Endothelial cell (in vitro differentiated cells): ENCODE results near the gene GPR150. TPM values are rescaled to one million over a fixed set of nuclear protein-coding genes. Genes with fewer than 3 reads are reported as not detected.

ENCODE experiments used
- DNase-seq: peaks from one replicate; pipeline ENCODE4 v3.0.0; 2021; ENCODE audit warnings: low spot score
- H3K27ac Mint-ChIP-seq: one replicate; pipeline ENCODE4 v1.8.0; 2021; ENCODE audit warnings: mixed read lengths, inconsistent platforms; ENCODE audit not compliant: unreplicated experiment
- H3K27me3 Mint-ChIP-seq: one replicate; pipeline ENCODE4 v1.8.0; 2021; ENCODE audit warnings: mild to moderate bottlenecking, moderate library complexity, mixed read lengths, inconsistent platforms; ENCODE audit not compliant: unreplicated experiment
- H3K36me3 Mint-ChIP-seq: one replicate; pipeline ENCODE4 v1.8.0; 2021; ENCODE audit warnings: mild to moderate bottlenecking, low read depth, mixed read lengths, inconsistent platforms; ENCODE audit not compliant: unreplicated experiment
- H3K4me1 Mint-ChIP-seq: one replicate; pipeline ENCODE4 v1.8.0; 2021; ENCODE audit warnings: mild to moderate bottlenecking, mixed read lengths, inconsistent platforms; ENCODE audit not compliant: unreplicated experiment
- H3K4me3 Mint-ChIP-seq: one replicate; pipeline ENCODE4 v1.8.0; 2021; ENCODE audit warnings: mild to moderate bottlenecking, mixed read lengths, inconsistent platforms; ENCODE audit not compliant: unreplicated experiment
- H3K9me3 Mint-ChIP-seq: one replicate; pipeline ENCODE4 v1.8.0; 2021; ENCODE audit warnings: mixed read lengths, inconsistent platforms; ENCODE audit not compliant: unreplicated experiment
- total RNA-seq: library from RNA; stranded (reverse); fragmentation: NEBNext Ultra II Directional; extraction: Animal tissue kit (Norgen Biotek cat#: 25700); gene quantifications from one replicate; pipeline ENCODE4 v1.2.1, GENCODE V29; 2021; ENCODE audit not compliant: unreplicated experiment
- TF ChIP-seq, protein P1 (sequence below): fragments of 200-600 bp; sonication (generic); IDR thresholded peaks from one replicate; pipeline ENCODE4 v1.5.0; 2021; ENCODE audit warnings: antibody characterized with exemption; ENCODE audit not compliant: unreplicated experiment

Gene GPR150
- total RNA-seq, 1 donor from 2014 or later: not detected

DNA sequence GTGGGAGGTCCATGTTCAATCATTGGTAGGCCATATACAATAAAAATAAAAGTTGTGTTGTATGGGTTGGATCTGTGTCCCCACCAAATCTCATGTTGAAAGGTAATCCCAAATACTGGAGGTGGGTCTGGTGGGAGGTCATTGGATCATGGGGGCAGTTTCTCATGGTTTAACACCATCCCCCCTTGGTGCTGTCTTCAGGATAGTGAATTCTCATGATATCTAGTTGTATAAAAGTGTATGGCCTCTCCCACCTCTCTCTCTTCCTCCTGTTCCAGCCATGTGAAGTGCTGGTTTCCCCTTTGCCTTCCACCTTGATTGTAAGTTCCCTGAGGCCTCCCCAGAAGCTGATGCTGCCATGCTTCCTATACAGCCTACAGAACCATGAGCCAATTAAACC, 47.8 kb downstream of the GPR150 start:
- TF ChIP-seq, protein P1, sequence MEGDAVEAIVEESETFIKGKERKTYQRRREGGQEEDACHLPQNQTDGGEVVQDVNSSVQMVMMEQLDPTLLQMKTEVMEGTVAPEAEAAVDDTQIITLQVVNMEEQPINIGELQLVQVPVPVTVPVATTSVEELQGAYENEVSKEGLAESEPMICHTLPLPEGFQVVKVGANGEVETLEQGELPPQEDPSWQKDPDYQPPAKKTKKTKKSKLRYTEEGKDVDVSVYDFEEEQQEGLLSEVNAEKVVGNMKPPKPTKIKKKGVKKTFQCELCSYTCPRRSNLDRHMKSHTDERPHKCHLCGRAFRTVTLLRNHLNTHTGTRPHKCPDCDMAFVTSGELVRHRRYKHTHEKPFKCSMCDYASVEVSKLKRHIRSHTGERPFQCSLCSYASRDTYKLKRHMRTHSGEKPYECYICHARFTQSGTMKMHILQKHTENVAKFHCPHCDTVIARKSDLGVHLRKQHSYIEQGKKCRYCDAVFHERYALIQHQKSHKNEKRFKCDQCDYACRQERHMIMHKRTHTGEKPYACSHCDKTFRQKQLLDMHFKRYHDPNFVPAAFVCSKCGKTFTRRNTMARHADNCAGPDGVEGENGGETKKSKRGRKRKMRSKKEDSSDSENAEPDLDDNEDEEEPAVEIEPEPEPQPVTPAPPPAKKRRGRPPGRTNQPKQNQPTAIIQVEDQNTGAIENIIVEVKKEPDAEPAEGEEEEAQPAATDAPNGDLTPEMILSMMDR: no peak
- H3K36me3 Mint-ChIP-seq: no peaks in the 10 kb centered on the region
- H3K27ac Mint-ChIP-seq: no peak overlapping the region

DNA sequence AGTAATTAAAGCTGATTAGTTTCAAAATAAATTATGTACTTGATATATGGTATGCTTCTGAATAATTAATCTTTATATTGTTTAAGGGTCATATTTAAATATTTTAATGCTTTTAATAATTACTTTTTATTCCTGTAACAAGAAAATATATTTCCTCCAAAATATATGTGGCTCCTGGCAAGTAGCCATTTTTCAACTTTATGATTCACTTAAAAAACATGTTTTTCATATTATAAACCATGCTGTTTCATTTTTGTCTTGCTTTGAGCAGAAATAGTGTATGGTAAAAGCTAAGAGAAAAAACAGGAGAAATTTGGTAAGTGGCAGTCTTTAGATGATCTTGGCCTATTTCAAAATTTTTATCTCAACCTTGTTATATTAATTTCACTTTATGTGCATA, 48.3 kb downstream of the GPR150 start:
- Mint-ChIP-seq H3K27ac (no peak overlapping the region), H3K4me3 (no peak overlapping the region), H3K36me3 (no peaks in the 10 kb centered on the region), H3K4me1 (peaks cover 34% of the 10 kb centered on the region), H3K9me3 (no peaks in the 10 kb centered on the region), H3K27me3 (peaks cover 6% of the 10 kb centered on the region)
- TF ChIP-seq, protein P1: no peak
- no peak for DNase-seq

More for the DNA sequence above, 47.8 kb downstream of the GPR150 start:
- Mint-ChIP-seq H3K9me3 (no peaks in the 10 kb centered on the region), H3K4me3 (no peak overlapping the region), H3K27me3 (peaks cover 6% of the 10 kb centered on the region), H3K4me1 (peaks cover 28% of the 10 kb centered on the region)
- no peak for DNase-seq

DNA sequence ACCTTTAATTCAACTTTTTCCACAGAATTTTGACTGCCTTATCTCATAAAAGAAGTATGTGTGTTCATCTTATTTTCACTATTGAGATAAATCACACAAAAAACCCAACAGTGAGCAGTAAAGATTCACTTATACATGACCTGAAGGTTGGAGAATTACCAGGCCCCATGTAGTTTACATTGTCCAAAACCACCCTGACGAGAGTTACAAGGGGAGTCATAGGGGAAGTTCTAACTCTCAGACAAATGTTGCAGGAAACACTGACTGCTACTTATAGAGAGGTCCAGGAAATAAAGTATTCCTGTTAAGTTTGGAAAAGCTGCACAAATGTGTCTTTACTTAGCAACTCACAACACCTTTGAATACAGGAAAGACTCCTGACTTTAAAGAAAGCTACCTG, 48.8 kb downstream of the GPR150 start:
- peaks cover 35% of the 10 kb centered on the region for H3K4me1 Mint-ChIP-seq
- H3K36me3 Mint-ChIP-seq: no peaks in the 10 kb centered on the region
- DNase-seq: no peak
- no peak overlapping the region for H3K4me3 Mint-ChIP-seq
- TF ChIP-seq, protein P1: no peak
- peak overlapping the region; percentile 89 for H3K27ac Mint-ChIP-seq
- peaks cover 6% of the 10 kb centered on the region for H3K27me3 Mint-ChIP-seq
- H3K9me3 Mint-ChIP-seq: no peaks in the 10 kb centered on the region

DNA sequence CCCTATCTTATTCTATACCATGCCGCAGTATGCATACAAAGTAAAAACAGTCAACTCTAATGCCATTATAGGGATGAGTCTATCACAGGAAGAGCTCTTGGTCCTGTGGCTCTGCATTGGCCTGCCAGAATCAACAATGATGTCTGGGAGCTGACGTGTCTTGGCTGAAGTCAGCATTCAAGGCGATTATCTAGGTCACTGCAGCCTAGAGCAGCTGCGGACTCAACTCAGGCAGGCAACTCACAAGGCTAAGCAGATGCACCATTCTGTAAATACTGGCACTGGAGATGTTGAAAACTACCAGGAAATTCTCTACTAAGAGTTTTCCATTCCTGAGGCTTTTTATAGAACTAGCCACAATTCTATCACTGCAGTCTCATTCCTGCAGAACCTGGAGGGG, 49.7 kb downstream of the GPR150 start:
- TF ChIP-seq, protein P1: no peak
- Mint-ChIP-seq H3K27ac (peak overlapping the region; percentile 89), H3K27me3 (peaks cover 6% of the 10 kb centered on the region), H3K36me3 (no peaks in the 10 kb centered on the region), H3K4me3 (no peak overlapping the region), H3K9me3 (no peaks in the 10 kb centered on the region), H3K4me1 (peaks cover 35% of the 10 kb centered on the region)
- DNase-seq: no peak

DNA sequence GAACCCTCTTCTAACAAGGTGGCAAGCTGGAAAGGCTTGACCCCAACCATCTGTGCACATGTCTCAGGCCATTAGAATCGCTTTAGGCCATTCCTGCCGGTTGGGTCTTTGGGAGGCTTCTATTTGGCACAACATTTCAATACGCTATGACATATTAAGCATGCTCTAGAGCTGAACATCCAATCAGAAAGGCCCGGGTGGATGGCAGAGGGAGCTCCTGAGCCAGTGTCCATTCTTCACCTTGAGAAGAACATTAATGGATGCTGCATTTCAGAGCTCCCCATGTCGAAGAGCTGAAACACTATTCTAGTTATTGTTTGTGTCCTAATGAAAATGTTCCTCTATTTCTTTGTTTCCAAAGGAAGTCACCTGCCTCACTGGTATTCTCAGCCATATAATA, 50.1 kb downstream of the GPR150 start:
- no peaks in the 10 kb centered on the region for H3K9me3 Mint-ChIP-seq
- DNase-seq: no peak
- no peaks in the 10 kb centered on the region for H3K36me3 Mint-ChIP-seq
- peaks cover 35% of the 10 kb centered on the region for H3K4me1 Mint-ChIP-seq
- TF ChIP-seq, protein P1: no peak
- peaks cover 6% of the 10 kb centered on the region for H3K27me3 Mint-ChIP-seq
- H3K4me3 Mint-ChIP-seq: no peak overlapping the region
- H3K27ac Mint-ChIP-seq: no peak overlapping the region
